Erythroblast (primary cell): Measurements from ENCODE around the gene CITED4.

Experiments used
- GATA1 ChIP-seq: IDR thresholded peaks from 2 replicates; pipeline ENCODE4 v1.6.1; 2011; ENCODE audit warnings: low read depth, mild to moderate bottlenecking, control low read depth, low read length, moderate library complexity
- POLR2A ChIP-seq: IDR thresholded peaks from 2 replicates; pipeline ENCODE4 v1.6.1; 2011; ENCODE audit warnings: mild to moderate bottlenecking, low read length

- no peak for TF ChIP-seq POLR2A
- no peak for TF ChIP-seq GATA1
These were observed 22.1 kb upstream of the CITED4 start for GRCh38 chr1:40884055-40884795.
